ENCODE data around the gene CRB1.

The CRB1 gene

GRCh38 chr1:197418693-197419092 lies 150.6 kb downstream of the CRB1 start:
- ChIA-PET CTCF (no interaction called here), POLR2A (no interaction called here)
- no peak for DNase-seq (ENCODE audit: low read depth, low spot score)
- TF ChIP-seq CTCF (IDR thresholded peaks at IDR 0.05; ENCODE audit: insufficient read depth, low read length, missing control alignments) = no peak
- H3K4me3 ChIP-seq (ENCODE audit: low read depth, low read length) = no peak overlapping the region

- no peak for TF ChIP-seq CTCF (IDR thresholded peaks at IDR 0.05; ENCODE audit: insufficient read depth, low read length, missing control alignments)
- H3K4me3 ChIP-seq (ENCODE audit: low read depth, low read length) = no peak overlapping the region
- DNase-seq (ENCODE audit: low read depth, low spot score) = no peak
- ChIA-PET POLR2A (no interaction called here), CTCF (no interaction called here)
Observed at GRCh38 chr1:197422993-197423392, 154.9 kb downstream of the CRB1 start.

- H3K4me3 ChIP-seq (ENCODE audit: low read depth, low read length) = no peak overlapping the region
- DNase-seq (ENCODE audit: low read depth, low spot score) = no peak
- ChIA-PET CTCF (interaction anchor here (2.0 kb wide), 1 partner anchor 24 kb away, joined by 4 read pairs; no protein-coding TSS in a partner anchor), POLR2A (no interaction called here)
- TF ChIP-seq CTCF (IDR thresholded peaks at IDR 0.05; ENCODE audit: insufficient read depth, low read length, missing control alignments) = no peak
Observed at GRCh38 chr1:197424380-197424779, 156.3 kb downstream of the CRB1 start.

GRCh38 chr1:197429372-197429771 lies 161.3 kb downstream of the CRB1 start:
- ChIA-PET POLR2A (no interaction called here), CTCF (no interaction called here)
- H3K4me3 ChIP-seq (ENCODE audit: low read depth, low read length) = no peak overlapping the region
- DNase-seq (ENCODE audit: low read depth, low spot score) = no peak
- no peak for TF ChIP-seq CTCF (IDR thresholded peaks at IDR 0.05; ENCODE audit: insufficient read depth, low read length, missing control alignments)

- ChIA-PET POLR2A (no interaction called here), CTCF (no interaction called here)
- TF ChIP-seq CTCF (IDR thresholded peaks at IDR 0.05; ENCODE audit: insufficient read depth, low read length, missing control alignments) = no peak
- no peak for DNase-seq (ENCODE audit: low read depth, low spot score)
- H3K4me3 ChIP-seq (ENCODE audit: low read depth, low read length) = no peak overlapping the region
Observed at GRCh38 chr1:197435224-197435623, 167.2 kb downstream of the CRB1 start.

- ChIA-PET POLR2A (no interaction called here), CTCF (no interaction called here)
- TF ChIP-seq CTCF (IDR thresholded peaks at IDR 0.05; ENCODE audit: insufficient read depth, low read length, missing control alignments) = no peak
- no peak for DNase-seq (ENCODE audit: low read depth, low spot score)
- H3K4me3 ChIP-seq (ENCODE audit: low read depth, low read length) = no peak overlapping the region
Observed at GRCh38 chr1:197437601-197438000, 169.5 kb downstream of the CRB1 start.
